Natural killer cell (primary cell): ENCODE data around the gene CHRD. TPM values are rescaled to one million over a fixed set of nuclear protein-coding genes. Genes with fewer than 3 reads are reported as not detected.
A peak's percentile ranks its signal among the peaks of the same experiment; 100 is the strongest.

Experiments used
- ATAC-seq, 3 donors: fragments of 150-1000 bp in 2 of 3; fragments of 200-7000 bp in 1 of 3; cut with Tn5 transposase; 1 replicate in 1 of 3; 2 replicates in 2 of 3; pipeline ENCODE4 v1.10.0; 2021; ENCODE audit warnings: mild to moderate bottlenecking in 2 of 3, moderate library complexity in 2 of 3
- DNase-seq, 2 donors: peaks; one replicate each; pipeline versions ENCODE4 v3.0.0 to v3.0.0-alpha.2; 2013 to 2021; ENCODE audit warnings: mixed read lengths in 1 of 2
- H3K27ac ChIP-seq: one replicate; pipeline ENCODE4 v1.5.1; 2013; ENCODE audit warnings: mild to moderate bottlenecking, low read length
- H3K27me3 ChIP-seq: one replicate; pipeline ENCODE4 v1.6.1; 2013; ENCODE audit warnings: low read length; ENCODE audit not compliant: control insufficient read depth, insufficient read depth
- H3K36me3 ChIP-seq: one replicate; pipeline ENCODE4 v1.6.1; 2013; ENCODE audit warnings: low read length; ENCODE audit not compliant: control insufficient read depth, insufficient read depth
- H3K4me1 ChIP-seq: one replicate; pipeline ENCODE4 v1.6.1; 2013; ENCODE audit warnings: low read length; ENCODE audit not compliant: control insufficient read depth, insufficient read depth
- H3K4me3 ChIP-seq: one replicate; pipeline ENCODE4 v1.5.1; 2013; ENCODE audit warnings: low read length
- H3K9me3 ChIP-seq: one replicate; pipeline ENCODE4 v1.6.1; 2013; ENCODE audit warnings: low read length; ENCODE audit not compliant: control insufficient read depth, insufficient read depth
- H3K27ac Mint-ChIP-seq, 2 donors: one replicate each; pipeline ENCODE4 v1.8.0; 2022; ENCODE audit warnings: mild to moderate bottlenecking in 2 of 2, mixed read lengths in 2 of 2, moderate library complexity in 1 of 2
- H3K27me3 Mint-ChIP-seq, 2 donors: one replicate each; pipeline ENCODE4 v1.8.0; 2022; ENCODE audit warnings: low read depth in 2 of 2, mixed read lengths in 2 of 2
- H3K36me3 Mint-ChIP-seq: one replicate; pipeline ENCODE4 v1.8.0; 2022; ENCODE audit warnings: mixed read lengths
- H3K4me1 Mint-ChIP-seq, 2 donors: one replicate each; pipeline ENCODE4 v1.8.0; 2022; ENCODE audit warnings: mixed read lengths in 2 of 2
- H3K4me3 Mint-ChIP-seq: one replicate; pipeline ENCODE4 v1.8.0; 2022; ENCODE audit warnings: mild to moderate bottlenecking, moderate library complexity, mixed read lengths
- H3K9me3 Mint-ChIP-seq, 2 donors: one replicate each; pipeline ENCODE4 v1.8.0; 2022; ENCODE audit warnings: mixed read lengths in 2 of 2
- WGBS: methylation state at CpG from one replicate; pipeline ENCODE4 v1.1.7; 2013; ENCODE audit warnings: missing lambda C conversion rate; ENCODE audit not compliant: insufficient coverage; 5-methylcytosine and 5-hydroxymethylcytosine counted together
- intact Hi-C: fragments of 100-400 bp; cut with micrococcal nuclease; formaldehyde crosslinking; loops from one replicate; pipeline ENCODE4 v1.14.2; 2022
- total RNA-seq, 4 donors: library from RNA; stranded (reverse); fragments of 120-200 nt in 1 of 4; gene quantifications; one replicate each; pipeline versions ENCODE4 v1.2.3 to v1.2.4, GENCODE V29; 2013 to 2022
- TF ChIP-seq, protein P1 (sequence below): fragments of 200-600 bp; IDR thresholded peaks from one replicate; pipeline ENCODE4 v1.8.0; 2022; ENCODE audit warnings: antibody characterized with exemption

Gene CHRD
- total RNA-seq, 3 donors from 2014 or later (not counting 1 experiment from before 2014, with no cell fraction given) = 0.78 TPM; not detected in 2

DNA sequence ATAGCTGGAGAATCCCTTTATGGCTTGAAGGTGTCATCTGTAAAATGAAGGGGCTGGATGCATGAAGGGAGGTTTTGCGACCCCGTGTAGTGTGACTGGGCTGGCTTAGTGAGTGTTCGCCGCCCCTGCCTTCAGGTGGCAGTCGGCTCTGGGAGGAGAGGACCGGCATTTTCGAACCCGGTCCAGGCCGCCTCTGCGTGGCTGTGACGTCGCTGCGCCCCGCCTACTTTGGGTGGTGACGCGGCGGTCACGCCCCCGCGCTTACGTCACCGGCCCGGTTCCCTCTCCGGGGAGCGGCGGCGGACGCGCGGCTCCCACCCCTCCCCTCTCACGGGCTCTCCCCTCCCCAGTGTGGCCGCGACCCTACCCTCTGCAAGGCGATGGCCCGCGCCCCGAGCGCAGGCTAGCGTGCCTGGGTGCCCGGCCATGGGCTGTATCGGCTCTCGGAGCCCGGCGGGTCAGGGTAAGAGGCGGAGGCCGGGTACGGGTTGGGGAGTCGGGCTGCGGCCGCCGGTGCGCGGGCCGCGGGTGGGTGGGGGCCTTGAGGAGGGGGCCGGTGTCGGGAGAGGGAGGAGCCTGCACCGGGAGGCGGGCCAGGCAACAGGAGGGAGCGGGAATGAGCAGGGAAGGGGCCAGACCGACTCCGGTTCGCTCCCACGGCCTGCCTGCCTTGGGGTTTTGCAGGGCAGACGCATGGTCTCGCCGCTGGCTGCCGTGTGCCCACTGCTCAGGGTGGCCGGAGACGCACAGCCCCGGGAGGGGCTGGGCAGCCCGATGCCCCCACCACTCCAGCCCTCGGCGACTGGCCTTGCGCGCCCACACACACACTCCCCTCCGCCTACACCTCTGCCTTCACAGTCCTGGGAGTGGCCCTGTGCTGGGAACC is 44.0 kb upstream of the CHRD start:
- peak; percentile 94 for DNase-seq
- Histone ChIP-seq H3K27ac (peak overlapping the region; percentile 97), H3K4me3 (peak overlapping the region; percentile 51), H3K36me3 (peaks cover 40% of the 10 kb centered on the region), H3K4me1 (peaks cover 23% of the 10 kb centered on the region), H3K9me3 (no peaks in the 10 kb centered on the region), H3K27me3 (no peaks in the 10 kb centered on the region)
- H3K27ac Mint-ChIP-seq = peak overlapping the region; percentile 78 to 80
- H3K4me3 Mint-ChIP-seq = peak overlapping the region; percentile 90
- H3K36me3 Mint-ChIP-seq = peaks cover 8% of the 10 kb centered on the region
- peaks cover 17 to 41% of the 10 kb centered on the region in 2 donors for H3K4me1 Mint-ChIP-seq
- intact Hi-C loops = loop anchor here (1.0 to 2.0 kb wide), 2 partner anchors 15 to 27 kb away; no protein-coding TSS in a partner anchor
- TF ChIP-seq, protein P1, sequence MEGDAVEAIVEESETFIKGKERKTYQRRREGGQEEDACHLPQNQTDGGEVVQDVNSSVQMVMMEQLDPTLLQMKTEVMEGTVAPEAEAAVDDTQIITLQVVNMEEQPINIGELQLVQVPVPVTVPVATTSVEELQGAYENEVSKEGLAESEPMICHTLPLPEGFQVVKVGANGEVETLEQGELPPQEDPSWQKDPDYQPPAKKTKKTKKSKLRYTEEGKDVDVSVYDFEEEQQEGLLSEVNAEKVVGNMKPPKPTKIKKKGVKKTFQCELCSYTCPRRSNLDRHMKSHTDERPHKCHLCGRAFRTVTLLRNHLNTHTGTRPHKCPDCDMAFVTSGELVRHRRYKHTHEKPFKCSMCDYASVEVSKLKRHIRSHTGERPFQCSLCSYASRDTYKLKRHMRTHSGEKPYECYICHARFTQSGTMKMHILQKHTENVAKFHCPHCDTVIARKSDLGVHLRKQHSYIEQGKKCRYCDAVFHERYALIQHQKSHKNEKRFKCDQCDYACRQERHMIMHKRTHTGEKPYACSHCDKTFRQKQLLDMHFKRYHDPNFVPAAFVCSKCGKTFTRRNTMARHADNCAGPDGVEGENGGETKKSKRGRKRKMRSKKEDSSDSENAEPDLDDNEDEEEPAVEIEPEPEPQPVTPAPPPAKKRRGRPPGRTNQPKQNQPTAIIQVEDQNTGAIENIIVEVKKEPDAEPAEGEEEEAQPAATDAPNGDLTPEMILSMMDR = no peak
- no peaks in the 10 kb centered on the region for H3K9me3 Mint-ChIP-seq
- WGBS = 2% methylated on average over 77 of the region's 77 CpGs
- ATAC-seq = peak; percentile 77 to 88 (median 83)
- H3K27me3 Mint-ChIP-seq = peaks cover 0 to 7% of the 10 kb centered on the region in 2 donors

DNA sequence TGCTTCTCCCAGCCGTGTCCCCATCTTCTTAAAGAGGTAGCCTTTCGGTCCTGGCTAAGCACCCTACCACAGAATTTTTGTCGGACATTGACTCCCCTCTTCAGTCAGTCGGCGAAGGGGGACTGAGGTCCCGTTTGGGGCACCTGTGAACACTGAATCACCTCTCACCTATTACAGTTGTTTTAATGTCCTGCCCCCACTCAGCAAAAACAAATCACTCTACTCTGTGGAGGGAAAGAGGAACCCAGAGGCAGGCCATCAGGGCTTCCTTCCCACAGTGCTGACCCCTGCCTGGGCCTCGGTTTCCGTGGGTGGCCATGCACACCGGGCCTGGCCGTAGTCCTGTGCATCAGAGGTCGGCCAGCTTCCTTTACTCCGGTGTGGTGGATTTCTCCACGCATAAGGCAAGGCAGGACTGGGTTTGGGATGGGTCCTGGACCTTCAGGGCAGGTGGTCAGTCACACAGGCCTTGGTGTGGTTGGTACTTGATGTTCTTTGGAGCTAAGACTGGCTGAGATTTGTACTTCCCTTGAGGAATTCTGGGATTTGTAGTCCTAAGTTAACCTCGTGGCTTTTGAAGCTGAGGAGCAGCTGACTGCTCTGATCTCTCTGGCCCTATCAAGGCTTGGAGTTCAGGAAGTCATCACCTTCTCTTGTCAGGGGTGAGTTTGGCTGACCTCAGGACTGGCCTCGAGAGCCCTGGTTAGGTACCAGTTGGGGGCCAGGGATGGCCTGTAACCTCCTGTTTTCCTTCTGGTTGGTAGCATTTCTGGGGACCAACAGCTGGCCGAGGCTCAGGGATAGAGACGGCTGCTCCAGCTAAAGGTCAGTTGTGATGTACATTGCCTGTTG is 43.1 kb upstream of the CHRD start:
- Histone ChIP-seq H3K36me3 (peaks cover 32% of the 10 kb centered on the region), H3K4me3 (peak overlapping the region; percentile 51), H3K9me3 (no peaks in the 10 kb centered on the region), H3K27ac (peak overlapping the region; percentile 97), H3K27me3 (no peaks in the 10 kb centered on the region), H3K4me1 (peaks cover 23% of the 10 kb centered on the region)
- DNase-seq = peak in 1 of 2 donors; percentile 30
- TF ChIP-seq, protein P1 = no peak
- Mint-ChIP-seq H3K27me3 (peaks cover 0 to 7% of the 10 kb centered on the region in 2 donors), H3K4me3 (peak overlapping the region; percentile 90), H3K36me3 (peaks cover 8% of the 10 kb centered on the region), H3K27ac (peak overlapping the region; percentile 78 to 80), H3K9me3 (no peaks in the 10 kb centered on the region), H3K4me1 (peaks cover 17 to 45% of the 10 kb centered on the region in 2 donors)
- intact Hi-C loops = no loop called here
- peak in 1 of 3 donors; percentile 18 for ATAC-seq
- 34% methylated on average over 17 of the region's 17 CpGs for WGBS

DNA sequence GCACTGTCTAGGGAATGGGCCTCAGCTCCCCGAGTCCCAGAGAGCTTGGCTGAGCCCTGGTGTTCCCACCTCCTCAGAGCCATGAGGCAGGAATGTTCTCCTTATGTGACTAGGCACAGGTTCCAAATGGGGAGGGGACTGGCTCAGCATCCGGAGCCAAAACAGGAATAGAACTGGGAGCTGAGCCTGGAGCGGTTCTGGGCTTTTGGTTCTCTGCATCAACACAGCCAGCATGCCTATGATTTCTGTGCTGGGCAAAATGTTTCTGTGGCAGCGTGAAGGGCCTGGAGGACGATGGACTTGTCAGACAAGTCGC is 42.5 kb upstream of the CHRD start, which contains the start of gene FAM131A:
FAM131A (plus strand) TSS at position 202 of the 316 bp plus-strand sequence; CDS start at position 233, 31 bp downstream.
- peaks cover 0 to 7% of the 10 kb centered on the region in 2 donors for H3K27me3 Mint-ChIP-seq
- intact Hi-C loops = no loop called here
- WGBS = 97% methylated on average over 6 of the region's 6 CpGs
- TF ChIP-seq, protein P1 = no peak
- peaks cover 17 to 45% of the 10 kb centered on the region in 2 donors for H3K4me1 Mint-ChIP-seq
- H3K4me3 ChIP-seq = peak within 1 kb of the TSS; percentile 51
- H3K9me3 ChIP-seq = no peaks in the 10 kb centered on the region
- no peaks in the 10 kb centered on the region for H3K27me3 ChIP-seq
- peak within 1 kb of the TSS; percentile 78 to 80 for H3K27ac Mint-ChIP-seq
- peaks cover 29% of the 10 kb centered on the region for H3K36me3 ChIP-seq
- no peaks in the 10 kb centered on the region for H3K9me3 Mint-ChIP-seq
- H3K4me3 Mint-ChIP-seq = peak within 1 kb of the TSS; percentile 90
- peaks cover 5% of the 10 kb centered on the region for H3K36me3 Mint-ChIP-seq
- no peak for ATAC-seq
- H3K4me1 ChIP-seq = peaks cover 23% of the 10 kb centered on the region
- no peak for DNase-seq
- peak within 1 kb of the TSS; percentile 97 for H3K27ac ChIP-seq
